ENCODE results near the gene KPRP.

The KPRP gene, protein sequence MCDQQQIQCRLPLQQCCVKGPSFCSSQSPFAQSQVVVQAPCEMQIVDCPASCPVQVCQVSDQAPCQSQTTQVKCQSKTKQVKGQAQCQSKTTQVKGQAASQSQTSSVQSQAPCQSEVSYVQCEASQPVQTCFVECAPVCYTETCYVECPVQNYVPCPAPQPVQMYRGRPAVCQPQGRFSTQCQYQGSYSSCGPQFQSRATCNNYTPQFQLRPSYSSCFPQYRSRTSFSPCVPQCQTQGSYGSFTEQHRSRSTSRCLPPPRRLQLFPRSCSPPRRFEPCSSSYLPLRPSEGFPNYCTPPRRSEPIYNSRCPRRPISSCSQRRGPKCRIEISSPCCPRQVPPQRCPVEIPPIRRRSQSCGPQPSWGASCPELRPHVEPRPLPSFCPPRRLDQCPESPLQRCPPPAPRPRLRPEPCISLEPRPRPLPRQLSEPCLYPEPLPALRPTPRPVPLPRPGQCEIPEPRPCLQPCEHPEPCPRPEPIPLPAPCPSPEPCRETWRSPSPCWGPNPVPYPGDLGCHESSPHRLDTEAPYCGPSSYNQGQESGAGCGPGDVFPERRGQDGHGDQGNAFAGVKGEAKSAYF

DNA sequence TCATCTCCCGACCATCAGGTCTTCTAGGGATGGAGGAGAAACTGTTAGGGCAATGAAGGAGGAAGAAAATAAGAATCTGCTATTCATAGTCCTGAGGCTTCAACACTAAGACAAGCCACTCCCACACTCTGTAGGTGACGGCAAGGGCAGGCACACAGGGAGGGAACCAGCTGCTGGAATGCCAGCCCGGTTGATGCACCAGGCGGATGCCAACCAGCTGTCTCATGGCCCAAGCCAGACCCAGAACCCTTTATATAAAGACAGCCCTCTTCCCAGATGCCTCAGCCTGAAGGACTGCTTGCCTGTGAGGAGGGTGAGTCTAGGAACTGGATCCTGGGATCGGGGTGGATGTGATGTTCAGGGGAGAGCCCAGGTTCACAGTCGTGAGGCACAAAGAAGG, at the start of gene KPRP:
KPRP (plus strand) TSS at position 279 of the 400 bp plus-strand sequence. CDS start 1,564 bp downstream, outside the sequence.
- DNase-seq (ENCODE audit: low spot score): no peak

- no peak for DNase-seq (ENCODE audit: low spot score)
Measured at GRCh38 chr1:152718238-152718637, 39.6 kb upstream of the KPRP start.

- no peak for DNase-seq (ENCODE audit: low spot score)
Measured at GRCh38 chr1:152725261-152725660, 32.6 kb upstream of the KPRP start.

- no peak for DNase-seq (ENCODE audit: low spot score)
Measured at GRCh38 chr1:152728986-152729385, 28.8 kb upstream of the KPRP start.

GRCh38 chr1:152735648-152736047, 22.2 kb upstream of the KPRP start:
- DNase-seq (ENCODE audit: low spot score): peak; percentile 28

DNA sequence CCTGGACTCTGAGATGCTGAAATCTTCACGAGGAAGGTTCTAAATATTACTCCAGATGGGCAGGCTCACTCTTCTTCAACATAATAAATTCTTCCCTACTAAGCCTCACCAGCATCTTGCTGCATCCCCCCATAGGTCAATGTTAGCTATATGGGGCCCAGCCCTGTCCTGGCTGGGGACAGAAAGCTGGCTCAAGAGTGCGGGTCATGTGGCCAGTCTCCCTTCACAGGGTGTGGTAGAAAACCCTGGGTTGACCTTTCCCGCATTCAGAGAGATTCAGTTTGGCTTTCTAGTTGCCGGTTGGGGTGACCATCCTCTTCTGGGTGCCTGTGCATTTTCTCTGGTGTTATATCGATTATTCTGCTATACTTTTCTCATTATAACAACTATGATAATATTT, 19.8 kb upstream of the KPRP start:
- DNase-seq (ENCODE audit: low spot score): no peak

DNA sequence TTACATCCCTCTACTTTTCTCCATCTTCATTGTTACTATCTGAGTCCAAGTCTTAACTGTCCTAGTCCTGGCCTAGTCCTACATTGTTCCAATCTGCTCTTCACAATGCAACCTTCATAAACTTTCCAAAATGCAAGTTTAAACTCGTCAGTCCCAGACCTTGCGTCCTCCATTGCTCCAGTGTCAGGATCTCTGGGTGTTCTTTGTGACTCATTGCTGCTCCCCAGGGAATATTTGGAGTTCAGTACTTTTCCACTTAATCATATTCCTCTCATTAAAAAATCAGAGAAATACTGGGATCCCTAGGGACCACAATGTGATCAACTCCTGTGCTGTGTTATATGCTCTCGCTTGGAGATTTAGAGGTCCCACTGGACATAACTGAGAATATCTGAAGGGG, 18.0 kb upstream of the KPRP start:
- no peak for DNase-seq (ENCODE audit: low spot score)

GRCh38 chr1:152741656-152742055, 16.2 kb upstream of the KPRP start:
- no peak for DNase-seq (ENCODE audit: low spot score)

DNA sequence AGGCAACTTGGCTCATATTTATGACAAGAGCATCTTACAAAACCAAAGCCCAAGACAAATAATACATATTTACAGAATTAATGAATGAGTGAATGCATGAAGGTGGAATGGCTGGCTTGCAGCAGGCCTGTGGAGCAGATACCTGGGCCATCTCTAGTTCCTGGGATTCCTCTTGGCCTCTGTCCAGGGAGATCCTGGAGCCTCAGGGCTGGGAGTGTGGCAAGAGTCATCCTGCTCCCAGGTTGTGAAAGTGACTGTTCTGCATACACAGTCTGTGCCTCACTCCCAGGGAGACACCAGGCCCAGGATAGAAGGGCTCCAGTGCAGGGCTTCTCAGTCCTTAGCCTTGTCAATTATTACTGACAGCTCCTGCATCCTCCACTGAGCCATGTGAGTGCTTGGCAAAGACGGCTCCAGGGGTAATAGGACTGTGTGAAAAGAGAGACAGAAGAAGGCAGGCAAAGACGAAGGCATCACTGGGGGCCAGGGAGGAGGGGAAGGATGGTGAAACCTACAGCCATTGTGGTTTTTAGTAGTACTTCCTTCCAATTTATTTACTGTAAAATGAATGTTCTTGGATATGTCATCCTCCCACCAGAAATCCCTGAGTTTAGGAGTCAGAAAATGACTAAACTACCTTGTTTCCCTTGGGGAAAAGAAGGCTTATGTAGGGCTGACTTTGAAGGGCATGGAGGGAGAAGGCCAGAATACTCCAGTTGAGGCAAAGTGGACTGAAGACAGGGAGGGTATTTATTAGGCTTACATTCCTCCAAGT, 14.3 kb upstream of the KPRP start:
- no peak for DNase-seq (ENCODE audit: low spot score)

- DNase-seq (ENCODE audit: low spot score): peak; percentile 48
Measured at GRCh38 chr1:152745289-152745704, 12.5 kb upstream of the KPRP start.

DNA sequence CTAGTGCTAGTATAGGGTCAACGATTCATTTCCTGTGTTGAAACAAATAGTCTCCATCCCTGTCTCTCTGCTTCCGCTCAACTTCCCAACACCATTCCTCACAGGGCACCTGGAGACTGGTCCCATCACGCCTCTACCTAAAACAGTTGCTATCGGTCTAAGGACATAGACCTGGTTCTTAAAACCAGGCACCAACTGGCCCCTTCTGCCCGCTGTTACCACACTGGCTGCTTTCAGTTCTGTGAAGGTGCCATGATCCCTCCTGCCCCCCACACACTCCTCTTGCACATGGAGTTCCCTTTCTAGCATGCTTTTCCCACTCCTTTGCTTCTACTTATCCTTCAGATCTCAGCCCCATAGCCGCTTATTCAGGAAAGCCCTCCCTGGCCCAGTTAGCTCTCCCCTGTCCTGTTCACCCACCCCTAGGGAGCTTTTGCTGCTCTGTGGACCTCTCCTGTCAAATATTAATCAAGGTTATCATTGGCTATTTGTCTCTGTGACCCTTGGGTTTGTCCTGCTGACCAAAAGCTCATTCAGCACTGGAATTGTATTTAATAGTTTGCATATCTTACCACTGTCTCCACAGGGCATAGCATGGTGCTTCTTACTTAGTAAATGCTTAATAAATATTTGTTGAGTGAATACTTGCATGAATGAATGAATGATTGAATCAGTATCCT, 11.9 kb upstream of the KPRP start:
- no peak for DNase-seq (ENCODE audit: low spot score)

- no peak for DNase-seq (ENCODE audit: low spot score)
Measured at GRCh38 chr1:152747831-152748230, 10.0 kb upstream of the KPRP start.

GRCh38 chr1:152752225-152752624, 5.6 kb upstream of the KPRP start:
- DNase-seq (ENCODE audit: low spot score): no peak

DNA sequence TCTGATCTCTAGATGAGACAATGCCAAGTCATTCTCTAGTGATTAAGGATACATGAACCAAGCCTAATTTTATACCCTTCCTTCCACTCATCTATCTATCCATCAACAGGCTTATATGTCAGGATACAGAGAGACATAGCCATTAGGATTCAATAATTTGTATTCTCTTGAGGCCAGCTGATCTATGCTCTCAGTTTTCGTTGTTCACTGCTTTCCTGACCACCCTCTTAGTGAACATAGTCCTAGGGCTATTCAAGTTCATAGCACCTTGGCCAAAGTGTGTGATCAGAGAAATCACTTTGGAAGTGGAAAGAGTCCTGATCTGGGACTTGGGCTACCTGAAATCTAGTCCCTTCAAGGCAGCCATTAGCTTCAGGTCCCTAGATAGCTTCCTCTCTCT, 4.2 kb upstream of the KPRP start:
- no peak for DNase-seq (ENCODE audit: low spot score)

- no peak for DNase-seq (ENCODE audit: low spot score)
Measured at GRCh38 chr1:152756872-152757271, 953 bp upstream of the KPRP start.

DNA sequence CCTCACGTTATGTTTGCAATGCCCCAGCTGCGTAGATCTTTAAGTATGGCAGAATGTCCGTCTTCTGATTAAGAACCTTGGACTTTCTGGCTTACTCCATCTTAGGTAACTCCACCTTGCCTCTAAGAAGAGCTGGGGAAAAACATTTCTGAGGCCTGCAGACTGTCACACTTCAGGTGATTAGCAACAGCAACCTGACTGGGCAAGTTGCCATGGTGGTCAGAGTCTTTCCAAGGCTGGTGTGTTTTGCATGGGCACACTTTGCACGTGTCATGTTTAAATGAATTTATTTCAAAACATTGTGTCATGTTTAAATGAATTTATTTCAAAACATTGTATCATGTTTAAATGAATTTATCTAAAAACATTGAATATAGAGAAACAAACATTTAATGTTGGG, 811 bp downstream of the KPRP start:
- no peak for DNase-seq (ENCODE audit: low spot score)

DNA sequence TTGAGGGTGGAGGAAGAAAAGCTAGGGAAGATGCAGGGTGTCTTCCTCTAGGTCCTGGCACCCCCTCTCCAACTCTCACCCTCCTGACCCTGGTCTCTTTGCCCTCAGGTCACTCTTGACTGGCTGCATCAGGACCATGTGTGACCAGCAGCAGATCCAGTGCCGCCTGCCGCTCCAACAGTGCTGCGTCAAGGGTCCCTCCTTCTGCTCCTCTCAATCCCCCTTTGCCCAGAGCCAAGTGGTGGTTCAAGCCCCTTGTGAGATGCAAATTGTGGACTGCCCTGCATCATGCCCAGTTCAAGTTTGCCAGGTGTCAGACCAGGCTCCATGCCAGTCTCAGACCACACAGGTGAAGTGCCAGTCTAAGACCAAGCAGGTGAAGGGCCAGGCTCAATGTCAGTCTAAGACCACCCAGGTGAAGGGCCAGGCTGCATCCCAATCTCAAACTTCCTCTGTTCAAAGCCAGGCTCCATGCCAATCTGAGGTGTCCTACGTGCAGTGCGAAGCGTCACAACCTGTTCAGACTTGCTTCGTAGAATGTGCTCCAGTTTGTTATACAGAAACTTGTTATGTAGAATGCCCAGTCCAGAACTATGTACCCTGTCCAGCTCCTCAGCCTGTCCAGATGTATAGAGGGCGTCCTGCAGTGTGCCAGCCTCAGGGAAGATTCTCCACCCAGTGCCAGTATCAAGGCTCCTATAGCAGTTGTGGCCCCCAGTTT, 1.8 kb downstream of the KPRP start:
- no peak for DNase-seq (ENCODE audit: low spot score)

DNA sequence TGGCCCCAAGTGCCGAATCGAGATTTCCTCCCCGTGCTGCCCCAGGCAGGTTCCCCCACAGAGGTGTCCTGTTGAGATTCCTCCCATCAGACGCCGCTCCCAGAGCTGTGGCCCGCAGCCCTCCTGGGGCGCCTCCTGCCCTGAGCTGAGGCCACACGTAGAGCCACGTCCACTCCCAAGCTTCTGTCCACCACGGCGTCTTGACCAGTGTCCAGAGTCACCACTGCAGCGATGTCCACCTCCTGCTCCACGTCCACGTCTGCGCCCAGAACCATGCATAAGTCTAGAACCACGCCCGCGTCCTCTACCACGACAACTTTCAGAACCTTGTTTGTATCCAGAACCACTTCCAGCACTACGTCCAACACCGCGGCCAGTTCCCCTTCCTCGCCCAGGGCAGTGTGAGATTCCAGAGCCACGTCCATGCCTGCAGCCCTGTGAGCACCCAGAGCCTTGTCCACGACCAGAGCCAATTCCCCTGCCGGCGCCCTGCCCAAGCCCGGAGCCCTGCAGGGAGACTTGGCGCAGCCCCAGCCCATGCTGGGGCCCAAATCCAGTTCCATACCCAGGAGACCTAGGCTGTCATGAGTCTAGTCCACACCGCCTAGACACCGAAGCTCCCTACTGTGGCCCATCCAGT, 2.8 kb downstream of the KPRP start:
- DNase-seq (ENCODE audit: low spot score): no peak

GRCh38 chr1:152761609-152762213, 3.9 kb downstream of the KPRP start:
- DNase-seq (ENCODE audit: low spot score): no peak

DNA sequence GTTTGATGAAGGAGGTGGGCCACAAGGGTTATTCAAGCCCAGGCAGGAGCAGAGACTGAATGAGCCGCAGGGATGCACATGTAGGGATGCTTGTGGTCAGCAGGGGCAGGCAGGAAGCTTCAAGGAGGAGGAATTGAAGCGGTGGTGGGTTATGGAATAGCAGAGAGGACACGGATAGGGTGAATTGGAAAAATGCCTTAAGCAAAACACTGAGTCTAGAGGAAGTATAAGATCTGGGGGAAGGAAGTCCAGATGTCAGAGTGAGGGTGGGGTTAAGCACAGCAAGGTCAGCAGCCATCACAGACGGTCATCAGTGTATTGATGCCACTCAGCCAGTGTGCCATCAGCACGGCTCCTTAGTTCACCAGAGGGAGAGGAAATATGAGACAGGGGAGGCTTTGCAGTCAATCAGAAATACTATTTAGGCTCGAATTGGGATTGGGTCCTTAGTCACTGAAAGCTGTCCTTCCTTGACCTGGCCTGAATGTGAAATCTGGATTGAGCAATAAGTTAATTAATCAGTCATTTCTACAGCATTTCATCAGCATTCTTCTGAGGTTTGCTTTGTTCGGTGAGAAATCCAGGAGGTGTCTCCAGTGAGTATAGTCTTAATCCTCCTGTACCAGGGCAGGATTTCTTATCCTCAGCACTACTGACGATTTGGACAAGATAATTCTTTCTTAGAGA, 11.2 kb downstream of the KPRP start:
- no peak for DNase-seq (ENCODE audit: low spot score)
